Spleen (tissue), 13 donors: Measurements from ENCODE around the gene RAB25. TPM values are rescaled to one million over a fixed set of nuclear protein-coding genes. Genes with fewer than 3 reads are reported as not detected.

Experiments
- DNase-seq: peaks from one replicate; pipeline ENCODE4 v3.0.0-alpha.2; 2020
- H3K27ac ChIP-seq, 8 donors: fragments of 200-600 bp; sonication (generic) in 7 of 8; 1 replicate in 4 of 8; 2 replicates in 4 of 8; pipeline versions ENCODE4 v1.5.0 to v1.8.0; 2016 to 2021; ENCODE audit warnings: inconsistent platforms in 4 of 8, mild to moderate bottlenecking in 4 of 8, moderate library complexity in 1 of 8
- H3K27me3 ChIP-seq, 7 donors: fragments of 200-600 bp; sonication (generic) in 6 of 7; replicated peaks in 1 of 7; 1 replicate in 4 of 7; 2 replicates in 3 of 7; pipeline versions ENCODE4 v1.5.0 to v1.8.0; 2016 to 2021; ENCODE audit warnings: inconsistent platforms in 3 of 7, mild to moderate bottlenecking in 1 of 7
- H3K36me3 ChIP-seq, 6 donors: fragments of 200-600 bp; sonication (generic) in 5 of 6; 1 replicate in 4 of 6; 2 replicates in 2 of 6; pipeline versions ENCODE4 v1.5.0 to v1.8.0; 2016 to 2021; ENCODE audit warnings: inconsistent platforms in 2 of 6
- H3K4me1 ChIP-seq, 6 donors: fragments of 200-600 bp; sonication (generic) in 5 of 6; 1 replicate in 3 of 6; 2 replicates in 3 of 6; pipeline versions ENCODE4 v1.5.0 to v1.8.0; 2016 to 2021; ENCODE audit warnings: inconsistent platforms in 3 of 6
- H3K4me3 ChIP-seq, 8 donors: fragments of 200-600 bp; sonication (generic) in 7 of 8; 1 replicate in 4 of 8; 2 replicates in 4 of 8; pipeline versions ENCODE4 v1.5.0 to v1.8.0; 2016 to 2021; ENCODE audit warnings: inconsistent platforms in 4 of 8, mild to moderate bottlenecking in 4 of 8, moderate library complexity in 2 of 8
- H3K9me3 ChIP-seq, 8 donors: fragments of 200-600 bp; sonication (generic) in 7 of 8; 1 replicate in 4 of 8; 2 replicates in 4 of 8; pipeline versions ENCODE4 v1.5.0 to v1.8.0; 2016 to 2021; ENCODE audit warnings: inconsistent platforms in 4 of 8
- CTCF ChIP-seq, 11 experiments: fragments of 200-600 bp in 7 of 11; fragments of 450-650 bp in 4 of 11; sonication (generic) in 4 of 11; IDR thresholded peaks in 8 of 11; conservative IDR thresholded peaks in 3 of 11; 1 replicate in 7 of 11; 2 replicates in 4 of 11; pipeline versions ENCODE4 v1.4.0 to v1.8.0; 2016 to 2021; ENCODE audit warnings: antibody characterized with exemption in 11 of 11, inconsistent platforms in 4 of 11, mild to moderate bottlenecking in 1 of 11
- POLR2A ChIP-seq, 3 donors: fragments of 450-650 bp; IDR thresholded peaks; one replicate each; pipeline ENCODE4 v1.5.1; 2017; ENCODE audit warnings: antibody characterized with exemption in 3 of 3, mild to moderate bottlenecking in 1 of 3
- POLR2AphosphoS5 ChIP-seq, 3 donors: sonication (generic); formaldehyde crosslinking; IDR thresholded peaks; one replicate each; pipeline ENCODE4 v1.5.1; 2017; ENCODE audit warnings: antibody characterized with exemption in 3 of 3
- WGBS, 5 donors: extraction: QIAGEN DNeasy Blood & Tissue Kit in 3 of 5; methylation state at CpG; one replicate each; pipeline versions ENCODE4 v1.1.5 to v1.1.7; 2013 to 2018; 5-methylcytosine and 5-hydroxymethylcytosine counted together
- intact Hi-C: fragments of 100-400 bp; cut with DNase I; formaldehyde crosslinking; loops from one replicate; pipeline ENCODE4 v1.15.0; 2023; ENCODE audit warnings: low total_unique reads
- long read RNA-seq, 2 donors: transcript quantifications; one replicate each; lab custom pipeline, GENCODE V29; 2026
- polyA plus RNA-seq, 3 donors: library from polyadenylated mRNA; stranded (reverse); fragments of 200-250 nt; gene quantifications; one replicate each; pipeline ENCODE4 v1.2.1, GENCODE V29; 2013
- total RNA-seq, 7 donors: library from RNA; depleted of rRNA in 3 of 7; stranded (reverse); fragments of >200 nt in 3 of 7; fragmentation: NEBNext Ultra II Directional in 4 of 7; extraction: Animal tissue kit (Norgen Biotek cat#: 25700) in 4 of 7; gene quantifications; one replicate each; pipeline versions ENCODE4 v1.1.0 to v1.2.1, GENCODE V29; 2016 to 2021
- donor health status: healthy with polysubstance abuse.
- donor health status: DM: no; HTN: no; CAD: no; lungs with moderate emphysema.
- donor health status: DM: no; HTN: no; CAD: no.
- donor health status: Bipolar disorder and iron deficiency.
- donor health status: healthy.
- donor health status: DM: no; HTN: no; CAD: no.
- donor health status: DM: yes; HTN: yes; CAD: no.

RAB25 gene
- total RNA-seq (under 1 TPM in 2 of 7 donors, not detected in 5; 0.50 to 0.70 TPM), polyA plus RNA-seq (under 1 TPM; 0.28 to 0.61 (median 0.45) TPM)
- long read RNA-seq, donor 1: 0 reads
- long read RNA-seq, donor 2, partial matches to known transcripts: 0 of 5 reads
- long read RNA-seq, donor 2, other reads (novel, unspliced or antisense): 0 of 5 reads

GRCh38 chr1:156060937-156061636, at the start of gene RAB25:
Gene RAB25, plus strand, starts transcription at chr1:156061160. Its CDS starts 241 bp downstream, at chr1:156061401.
- WGBS, 5 donors: 63 to 75% (median 71%) methylated on average over 11 of the region's 11 CpGs
- intact Hi-C loops: no loop called here
- Histone ChIP-seq H3K4me1 (peaks cover 2 to 22% (median 7%) of the 10 kb centered on the region in 6 donors), H3K27me3 (no peaks in the 10 kb centered on the region), H3K4me3 (no peak within 1 kb of the TSS), H3K27ac (no peak within 1 kb of the TSS), H3K36me3 (peaks cover 0 to 31% (median 7%) of the 10 kb centered on the region in 6 donors), H3K9me3 (no peaks in the 10 kb centered on the region)
- TF ChIP-seq POLR2A (IDR thresholded peaks at IDR 0.05) (no peak), POLR2AphosphoS5 (IDR thresholded peaks at IDR 0.05) (no peak), CTCF (IDR thresholded peaks at IDR 0.05 in 8 of 11, conservative IDR thresholded peaks at IDR 0.05 in 3 of 11) (no peak)
- no peak for DNase-seq

- WGBS, 5 donors: 73 to 83% (median 79%) methylated on average over 4 of the region's 4 CpGs
- intact Hi-C loops: no loop called here
- Histone ChIP-seq H3K27me3 (no peaks in the 10 kb centered on the region), H3K4me3 (no peak overlapping the region), H3K9me3 (no peaks in the 10 kb centered on the region), H3K4me1 (peaks cover 0 to 30% (median 7%) of the 10 kb centered on the region in 6 donors), H3K36me3 (peaks cover 7 to 100% (median 94%) of the 10 kb centered on the region in 6 donors), H3K27ac (peak overlapping the region in 2 of 8 donors; percentile 4 to 21)
- DNase-seq: no peak
- no peak for TF ChIP-seq POLR2AphosphoS5 (IDR thresholded peaks at IDR 0.05)
- no peak for TF ChIP-seq POLR2A (IDR thresholded peaks at IDR 0.05)
- no peak for TF ChIP-seq CTCF (IDR thresholded peaks at IDR 0.05 in 8 of 11, conservative IDR thresholded peaks at IDR 0.05 in 3 of 11)
Observed at GRCh38 chr1:156012051-156012817, 48.7 kb upstream of the RAB25 start.

- H3K9me3 ChIP-seq: no peaks in the 10 kb centered on the region
- H3K27ac ChIP-seq: no peak overlapping the region
- H3K4me1 ChIP-seq: peaks cover under 1 to 54% (median 22%) of the 10 kb centered on the region in 6 donors
- intact Hi-C loops: no loop called here
- WGBS, 5 donors: 91 to 97% (median 95%) methylated on average over 7 of the region's 7 CpGs
- peaks cover 4 to 99% (median 94%) of the 10 kb centered on the region in 6 donors for H3K36me3 ChIP-seq
- no peak for DNase-seq
- no peaks in the 10 kb centered on the region for H3K27me3 ChIP-seq
- no peak for TF ChIP-seq POLR2A (IDR thresholded peaks at IDR 0.05)
- TF ChIP-seq CTCF (IDR thresholded peaks at IDR 0.05 in 8 of 11, conservative IDR thresholded peaks at IDR 0.05 in 3 of 11): no peak
- no peak for TF ChIP-seq POLR2AphosphoS5 (IDR thresholded peaks at IDR 0.05)
- H3K4me3 ChIP-seq: no peak overlapping the region
Observed at GRCh38 chr1:156014829-156015228, 46.1 kb upstream of the RAB25 start.

- Histone ChIP-seq H3K9me3 (no peaks in the 10 kb centered on the region), H3K4me1 (peaks cover 2 to 47% (median 31%) of the 10 kb centered on the region in 6 donors), H3K27ac (peak overlapping the region in 7 of 8 donors; percentile 84 to 97 (median 92)), H3K4me3 (peak overlapping the region; percentile 58 to 96 (median 84)), H3K27me3 (no peaks in the 10 kb centered on the region), H3K36me3 (peaks cover 0 to 48% (median 43%) of the 10 kb centered on the region in 6 donors)
- TF ChIP-seq POLR2AphosphoS5 (IDR thresholded peaks at IDR 0.05): no peak
- TF ChIP-seq CTCF (IDR thresholded peaks at IDR 0.05 in 8 of 11, conservative IDR thresholded peaks at IDR 0.05 in 3 of 11): no peak
- TF ChIP-seq POLR2A (IDR thresholded peaks at IDR 0.05): no peak
- 52 to 78% (median 64%) methylated on average over 8 of the region's 8 CpGs for WGBS, 5 donors
- intact Hi-C loops: no loop called here
- DNase-seq: no peak
Observed at GRCh38 chr1:156019946-156020292, 41.0 kb upstream of the RAB25 start.
